AG10803 (cell line): ENCODE measurements around the gene TWIST1.

Experiments
- DNase-seq: peaks from one replicate; pipeline ENCODE4 v3.0.0; 2010; ENCODE audit warnings: low read depth
- H3K4me3 ChIP-seq: 2 replicates; pipeline ENCODE4 v1.5.1; 2011; ENCODE audit warnings: mild to moderate bottlenecking, low read length, control low read depth
- TF ChIP-seq, protein P1 (sequence below): conservative IDR thresholded peaks from 2 replicates; pipeline ENCODE4 v1.5.1; 2011; ENCODE audit warnings: mild to moderate bottlenecking, low read length, control low read depth, inconsistent platforms

Gene TWIST1

DNA sequence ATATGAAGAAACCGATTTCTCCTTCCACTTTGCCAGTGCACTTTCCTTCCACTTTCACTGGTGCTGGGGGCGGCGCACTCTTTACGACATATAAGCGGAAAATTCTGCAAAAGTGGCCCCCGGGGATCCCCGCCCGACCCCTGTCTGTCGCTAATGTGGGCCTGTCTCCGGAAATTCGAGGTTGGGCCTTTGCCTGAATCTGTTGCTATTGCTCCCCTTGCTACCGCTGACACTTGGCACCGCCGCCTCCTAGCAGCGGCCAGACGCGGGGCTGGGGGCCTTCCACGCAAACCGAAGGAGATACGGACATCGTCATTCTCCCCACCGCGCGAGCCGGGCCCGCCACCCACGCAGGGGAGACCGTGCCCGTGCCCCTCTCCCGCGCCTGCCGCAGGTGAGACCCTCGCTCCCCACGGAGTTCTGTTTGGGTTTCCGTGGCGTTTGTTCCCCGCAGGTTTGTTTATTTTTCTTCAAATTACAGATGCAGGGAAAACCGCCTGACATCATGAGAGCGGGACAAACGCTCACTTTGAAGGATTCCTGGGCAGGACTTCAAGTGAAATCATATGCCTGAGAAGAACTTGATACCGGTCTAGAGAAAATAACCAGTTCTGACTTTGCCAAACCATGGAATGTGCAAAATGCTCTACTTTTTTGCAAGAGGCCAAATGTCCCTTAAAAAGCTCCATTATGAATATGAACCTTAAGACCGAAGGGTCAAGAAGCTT, 5.0 kb downstream of the TWIST1 start:
- TF ChIP-seq, protein P1, sequence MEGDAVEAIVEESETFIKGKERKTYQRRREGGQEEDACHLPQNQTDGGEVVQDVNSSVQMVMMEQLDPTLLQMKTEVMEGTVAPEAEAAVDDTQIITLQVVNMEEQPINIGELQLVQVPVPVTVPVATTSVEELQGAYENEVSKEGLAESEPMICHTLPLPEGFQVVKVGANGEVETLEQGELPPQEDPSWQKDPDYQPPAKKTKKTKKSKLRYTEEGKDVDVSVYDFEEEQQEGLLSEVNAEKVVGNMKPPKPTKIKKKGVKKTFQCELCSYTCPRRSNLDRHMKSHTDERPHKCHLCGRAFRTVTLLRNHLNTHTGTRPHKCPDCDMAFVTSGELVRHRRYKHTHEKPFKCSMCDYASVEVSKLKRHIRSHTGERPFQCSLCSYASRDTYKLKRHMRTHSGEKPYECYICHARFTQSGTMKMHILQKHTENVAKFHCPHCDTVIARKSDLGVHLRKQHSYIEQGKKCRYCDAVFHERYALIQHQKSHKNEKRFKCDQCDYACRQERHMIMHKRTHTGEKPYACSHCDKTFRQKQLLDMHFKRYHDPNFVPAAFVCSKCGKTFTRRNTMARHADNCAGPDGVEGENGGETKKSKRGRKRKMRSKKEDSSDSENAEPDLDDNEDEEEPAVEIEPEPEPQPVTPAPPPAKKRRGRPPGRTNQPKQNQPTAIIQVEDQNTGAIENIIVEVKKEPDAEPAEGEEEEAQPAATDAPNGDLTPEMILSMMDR: no peak
- H3K4me3 ChIP-seq: peak overlapping the region; percentile 99
- peak; percentile 91 for DNase-seq

DNA sequence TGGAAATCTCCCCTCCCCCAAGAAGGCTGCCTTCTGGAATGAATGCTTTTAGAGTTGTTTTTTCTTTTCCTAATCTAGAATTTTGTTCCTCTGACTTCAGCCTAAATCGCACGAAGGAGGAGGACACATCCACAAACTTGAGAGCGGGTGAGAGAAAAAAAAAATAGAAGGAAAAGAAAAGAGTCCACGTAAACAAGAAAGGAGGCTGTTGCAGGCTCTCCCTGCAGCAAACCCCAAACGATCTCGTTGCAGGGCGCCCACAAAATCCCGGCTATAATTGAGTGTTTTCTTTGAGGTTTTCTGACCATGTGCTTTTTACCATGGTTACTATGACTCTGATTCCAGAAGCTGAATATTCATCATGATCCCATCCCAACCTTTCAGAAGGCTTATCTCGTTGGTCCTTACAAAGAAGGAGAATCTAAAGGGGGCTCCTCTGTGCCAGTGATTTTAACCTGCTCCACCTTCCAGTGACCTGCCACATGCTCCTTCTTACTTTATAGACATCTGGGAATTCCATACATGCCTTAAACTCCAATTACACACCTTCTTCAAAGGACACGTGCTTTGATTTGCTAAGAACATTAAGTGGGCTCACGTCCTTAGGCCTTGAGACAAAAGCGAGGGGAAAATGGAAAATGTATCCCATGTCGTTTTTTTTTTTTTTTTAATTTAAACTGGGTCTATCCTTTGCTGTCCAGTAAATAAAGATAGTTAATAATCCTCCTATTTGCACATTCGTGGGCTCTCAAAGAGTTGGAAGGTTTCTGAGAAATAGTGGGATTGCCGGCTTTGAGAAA, 5.8 kb downstream of the TWIST1 start:
- TF ChIP-seq, protein P1: no peak
- DNase-seq: no peak
- H3K4me3 ChIP-seq: peak overlapping the region; percentile 99

DNA sequence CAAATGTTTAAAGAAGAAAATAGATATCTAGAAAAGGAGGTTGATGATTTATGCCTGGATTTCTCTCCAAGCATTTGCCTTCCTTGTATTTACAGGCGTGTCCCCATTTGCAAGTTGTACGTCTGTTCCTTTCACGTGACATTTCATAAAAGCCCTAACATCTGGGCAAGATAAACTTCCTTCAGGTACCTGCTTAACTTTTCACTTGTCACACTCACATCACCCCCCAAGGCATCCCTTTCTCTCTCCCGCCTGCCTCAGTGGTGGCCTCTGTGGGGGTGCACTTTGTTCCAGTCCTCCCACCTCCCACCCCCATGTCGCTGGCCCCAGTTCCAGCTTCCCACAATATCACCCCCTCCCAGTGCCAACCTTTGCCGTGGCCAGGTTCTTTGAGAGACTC, 6.7 kb downstream of the TWIST1 start:
- H3K4me3 ChIP-seq: peak overlapping the region; percentile 99
- DNase-seq: no peak
- TF ChIP-seq, protein P1: no peak

DNA sequence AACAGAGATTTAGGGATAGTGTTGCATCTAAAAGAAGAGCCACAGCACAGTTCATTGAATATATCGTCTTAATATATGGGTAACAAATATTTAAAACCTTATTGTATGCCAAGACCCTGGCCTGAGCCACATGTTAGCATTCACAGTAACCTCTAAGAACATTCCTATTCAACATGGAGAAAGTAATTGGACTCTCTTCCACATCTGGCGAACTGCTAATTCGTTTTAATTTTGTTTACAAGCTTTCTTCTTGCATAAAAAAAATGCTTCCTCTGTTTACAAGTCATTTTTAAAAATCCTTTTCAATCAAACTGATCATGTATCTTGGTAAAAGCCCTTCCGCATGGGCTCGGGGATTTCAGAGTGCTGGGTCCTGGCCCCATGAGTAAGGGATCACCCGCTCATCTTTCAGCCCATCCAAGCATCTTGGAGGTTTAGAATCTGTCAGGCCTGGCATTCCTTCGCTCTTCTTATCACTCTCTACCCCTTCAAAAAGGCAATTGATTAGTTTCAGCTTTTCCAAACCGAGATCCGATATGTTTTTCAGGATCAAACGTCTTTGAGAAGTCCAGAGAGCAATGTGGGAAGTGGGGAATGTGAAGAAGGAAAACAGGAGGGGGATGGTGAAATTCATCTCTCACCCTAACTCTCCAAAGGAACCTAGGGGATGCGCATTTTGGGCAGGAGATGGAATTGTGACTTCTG, 7.3 kb downstream of the TWIST1 start:
- DNase-seq: no peak
- TF ChIP-seq, protein P1: no peak
- H3K4me3 ChIP-seq: peak overlapping the region; percentile 99

DNA sequence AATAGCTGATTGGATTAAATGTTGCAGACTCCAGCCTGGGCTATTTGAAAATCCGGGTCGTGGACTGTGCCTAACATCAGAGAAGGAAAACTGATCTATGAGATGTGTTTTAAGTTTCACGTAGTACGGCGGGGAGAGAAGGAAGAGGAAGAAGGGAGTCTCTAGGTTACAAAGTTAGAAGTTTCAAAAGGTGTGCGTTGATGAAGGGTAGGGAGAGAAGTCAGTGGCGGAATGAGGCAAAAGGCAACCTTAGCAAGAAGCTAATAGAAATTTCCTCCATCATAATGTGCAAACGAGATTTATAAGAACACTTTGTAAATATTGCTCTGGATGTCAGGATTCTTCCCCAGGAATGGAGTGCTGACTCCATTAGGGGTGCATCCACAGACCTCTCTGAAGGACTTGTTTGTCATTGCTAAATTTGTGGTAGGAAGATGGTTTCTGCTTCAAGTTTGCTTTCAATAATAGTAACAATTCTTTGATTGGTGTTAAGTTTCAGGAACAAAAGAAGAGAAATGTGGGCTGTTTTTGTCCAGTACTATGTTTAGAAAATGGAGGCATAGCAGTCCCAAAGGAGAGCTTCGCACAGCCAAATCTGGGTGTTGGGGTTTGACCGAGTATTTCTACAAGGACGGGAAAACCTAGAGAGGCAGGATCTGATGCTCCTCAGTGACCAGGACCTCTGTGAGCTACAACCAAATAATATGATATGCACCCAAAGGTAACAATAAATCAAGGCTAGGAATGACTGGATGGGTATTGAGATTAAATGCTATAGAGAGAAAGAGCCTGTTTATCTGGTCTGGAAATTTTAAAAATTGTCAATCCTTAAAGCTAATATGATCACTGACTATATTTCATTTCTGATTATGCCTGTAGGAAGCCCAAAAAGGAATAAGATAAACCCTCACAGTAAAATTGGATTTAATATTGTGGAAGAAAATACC, 8.2 kb downstream of the TWIST1 start:
- TF ChIP-seq, protein P1: no peak
- peak overlapping the region; percentile 99 for H3K4me3 ChIP-seq
- no peak for DNase-seq

DNA sequence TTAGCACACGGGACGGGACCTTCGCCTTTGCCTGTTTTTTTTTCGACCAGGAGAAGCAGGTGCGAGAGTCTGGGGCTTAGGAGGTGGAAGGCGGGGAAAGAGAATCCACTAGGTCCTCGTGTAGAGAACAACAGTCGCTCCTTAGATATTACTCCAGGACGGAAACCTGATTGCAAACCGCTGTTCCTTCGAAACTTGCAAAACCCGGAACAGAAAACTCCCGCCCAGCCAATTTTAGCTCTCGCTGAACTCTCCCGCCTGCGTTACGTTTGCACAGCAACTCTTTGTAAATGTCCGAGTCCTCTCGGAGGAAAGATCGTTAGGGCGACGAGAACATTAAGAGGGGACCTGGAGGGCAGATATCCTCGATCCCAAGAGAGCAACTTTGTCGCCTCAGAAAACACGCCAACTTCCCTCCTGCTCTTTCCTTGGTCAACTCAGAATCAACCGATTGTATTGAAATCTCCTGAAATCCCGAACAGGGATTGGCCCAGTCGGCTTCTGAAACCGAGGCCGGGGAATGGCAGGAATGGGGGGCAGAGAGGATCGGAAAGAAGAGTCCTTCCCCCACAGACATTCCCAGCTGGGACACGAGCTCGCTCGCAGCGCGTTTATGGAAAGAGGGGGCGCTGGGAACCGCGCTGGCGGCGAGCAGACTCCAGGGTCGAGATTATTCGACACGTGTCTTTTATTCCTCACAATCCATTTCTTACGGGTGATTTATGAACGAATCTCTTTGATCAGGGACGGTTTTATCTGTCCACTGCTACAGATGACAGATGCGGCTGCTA, 9.9 kb downstream of the TWIST1 start:
- peak; percentile 83 for DNase-seq
- TF ChIP-seq, protein P1: no peak
- peak overlapping the region; percentile 99 for H3K4me3 ChIP-seq
